ENCODE measurements around the gene PGAM2. TPM values are rescaled to one million over a fixed set of nuclear protein-coding genes. Genes with fewer than 3 reads are reported as not detected.

Gene PGAM2
- total and polyA plus RNA-seq, 2 of the 13 experiments (the other 11 are each of a cell fraction or from before 2014, with no cell fraction given): 0.22 TPM; not detected in 1

GRCh38 chr7:44044315-44045225 is 20.8 kb downstream of the PGAM2 start, which contains the start of gene DBNL (continued):
- TF ChIP-seq ZNF737 (CRISPR knock-in tag; IDR thresholded peaks at IDR 0.05; ENCODE audit: borderline replicate concordance) (no peak), MXD4 (CRISPR knock-in tag; IDR thresholded peaks at IDR 0.05) (peak; percentile 64; the same call in 1 of the 2 replicates), XRCC5 (optimal IDR thresholded peaks at IDR 0.05; ENCODE audit: low read length) (peak; percentile 87), EP300 (IDR thresholded peaks at IDR 0.05; ENCODE audit: low read depth in 2 of 2, low read length in 2 of 2) (no peak), EP300 (CRISPR knock-in tag; IDR thresholded peaks at IDR 0.05; ENCODE audit: borderline replicate concordance) (no peak), ZNF225 (CRISPR knock-in tag; IDR thresholded peaks at IDR 0.05) (peak; percentile 8), GPBP1L1 (CRISPR knock-in tag; IDR thresholded peaks at IDR 0.05) (no peak), ZNF256 (CRISPR knock-in tag; conservative IDR thresholded peaks at IDR 0.05) (peak; percentile 78; the same call in 1 of the 2 replicates), ZNF17 (CRISPR knock-in tag; IDR thresholded peaks at IDR 0.05) (no peak), ATF2 (CRISPR knock-in tag; IDR thresholded peaks at IDR 0.05) (no peak), U2AF2 (IDR thresholded peaks at IDR 0.05; ENCODE audit: low read depth, low read length) (no peak), NFRKB (IDR thresholded peaks at IDR 0.05) (no peak), KMT2A (CRISPR knock-in tag; IDR thresholded peaks at IDR 0.05) (peak; percentile 87), ZNF615 (CRISPR knock-in tag; IDR thresholded peaks at IDR 0.05; ENCODE audit: borderline replicate concordance) (0 out of 2 replicates have a peak, but pooled peaks have one; percentile 2), ZNF101 (CRISPR knock-in tag; IDR thresholded peaks at IDR 0.05; ENCODE audit: borderline replicate concordance, low read depth) (no peak), ATM (IDR thresholded peaks at IDR 0.05; ENCODE audit: borderline replicate concordance) (no peak), IRX3 (CRISPR knock-in tag; IDR thresholded peaks at IDR 0.05; ENCODE audit: borderline replicate concordance, low read depth) (no peak), HMGXB4 (CRISPR knock-in tag; IDR thresholded peaks at IDR 0.05; ENCODE audit: borderline replicate concordance in 1 of 2, low read depth in 1 of 2) (peak; percentile 11 to 57; a peak in 3 of 4 replicates), YEATS4 (CRISPR knock-in tag; IDR thresholded peaks at IDR 0.05; ENCODE audit: borderline replicate concordance) (peak; percentile 74), GATA4 (IDR thresholded peaks at IDR 0.05; ENCODE audit: borderline replicate concordance, low read depth) (peak; percentile 52; the same call in 1 of the 2 replicates), SKI (IDR thresholded peaks at IDR 0.05; ENCODE audit: partially characterized antibody) (peak; percentile 8), IRF2 (CRISPR knock-in tag; IDR thresholded peaks at IDR 0.05) (peak; percentile 87), ARID2 (CRISPR knock-in tag; IDR thresholded peaks at IDR 0.05; ENCODE audit: borderline replicate concordance) (peak; percentile 2; the same call in 1 of the 2 replicates), ZBTB14 (CRISPR knock-in tag; IDR thresholded peaks at IDR 0.05) (no peak)

Measured in HepG2 (cell line).